HG03558 (cell line): ENCODE data around the gene OVOL2.
A peak's percentile ranks its signal among the peaks of the same experiment; 100 is the strongest.

Experiments used
- ATAC-seq: cut with Tn5 transposase; IDR thresholded peaks from one replicate; pipeline ENCODE4 v1.9.1; 2021; ENCODE audit warnings: moderate number of reproducible peaks; ENCODE audit not compliant: unreplicated experiment; ENCODE audit errors: extremely low read depth

Gene OVOL2

DNA sequence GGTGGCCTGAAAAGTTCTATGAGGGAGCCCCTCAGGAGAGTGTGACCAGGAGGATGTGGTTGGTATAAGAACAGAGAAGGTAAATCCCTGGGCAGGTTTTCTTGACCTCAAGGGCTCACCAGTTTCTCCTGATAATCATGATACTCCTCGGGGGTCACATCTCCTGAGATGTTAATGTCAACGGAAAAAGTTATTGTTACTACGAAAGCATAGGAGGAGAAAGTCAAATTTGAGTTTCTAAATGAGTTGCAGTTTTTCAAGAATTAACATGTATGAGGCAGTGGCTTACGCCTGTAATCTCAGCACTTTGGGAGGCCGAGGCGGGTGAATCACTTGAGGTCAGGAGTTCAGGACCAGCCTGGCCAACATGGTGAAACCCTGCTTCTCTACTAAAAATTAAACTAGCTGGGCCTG lies 65.5 kb downstream of the OVOL2 start:
- peak; percentile 53 for ATAC-seq

GRCh38 chr20:17990278-17990972 lies 67.3 kb downstream of the OVOL2 start:
- ATAC-seq = no peak

GRCh38 chr20:17987988-17988387 lies 69.7 kb downstream of the OVOL2 start:
- no peak for ATAC-seq

GRCh38 chr20:17985388-17986018 lies 72.2 kb downstream of the OVOL2 start:
- ATAC-seq = no peak

DNA sequence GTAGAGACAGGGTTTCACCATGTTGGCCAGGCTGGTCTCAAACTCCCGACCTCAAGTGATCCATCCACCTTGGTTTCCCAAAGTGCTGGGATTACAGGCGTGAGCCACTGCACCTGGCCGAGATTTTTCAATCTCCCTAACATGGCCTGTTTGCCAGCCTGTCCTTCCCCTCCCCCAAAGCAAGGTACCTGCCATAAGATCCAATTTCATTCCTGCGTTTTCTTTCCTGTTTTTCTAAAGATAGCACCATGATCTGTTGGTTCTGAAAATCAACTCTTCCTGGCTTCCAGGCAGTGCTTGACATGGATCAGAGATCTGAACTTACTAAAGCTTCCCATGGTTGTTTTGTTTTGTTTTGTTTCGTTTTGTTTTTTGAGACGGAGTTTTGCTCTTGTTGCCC lies 81.4 kb downstream of the OVOL2 start:
- ATAC-seq = no peak
